22Rv1 (cell line): ENCODE data around the gene BRI3.

ENCODE experiments used
- ZFX ChIP-seq: fragments of 450-650 bp; IDR thresholded peaks from 2 replicates; pipeline ENCODE4 v1.6.1; 2017; ENCODE audit warnings: antibody characterized with exemption, borderline replicate concordance
- TF ChIP-seq, protein P1 (sequence below): fragments of 450-650 bp; IDR thresholded peaks from 2 replicates; pipeline ENCODE4 v1.5.1; 2017; ENCODE audit warnings: mild to moderate bottlenecking

DNA sequence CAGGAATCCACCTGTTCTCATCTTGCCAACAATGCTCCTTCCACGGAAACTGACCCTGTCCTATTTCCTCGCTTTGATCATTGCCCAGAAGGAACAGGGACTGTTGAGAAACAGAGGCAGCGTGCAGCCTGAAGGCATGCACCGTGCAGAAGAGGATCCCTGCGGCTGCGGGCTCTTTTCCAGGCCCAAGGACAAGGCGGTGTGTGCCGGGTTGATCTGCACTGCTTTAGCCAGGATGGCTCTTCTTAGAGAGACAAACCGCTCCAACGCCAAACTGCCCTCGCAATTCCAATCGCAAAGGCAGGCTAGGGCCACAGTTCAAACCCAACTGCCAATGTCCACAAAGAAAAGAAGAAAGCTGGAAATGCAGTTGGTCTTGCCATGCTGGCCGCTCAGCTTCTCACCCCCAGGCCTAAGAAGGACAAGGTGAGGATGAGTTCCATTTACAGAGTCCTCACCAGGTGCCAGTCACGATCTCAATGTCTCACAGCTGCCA, 26.5 kb downstream of the BRI3 start:
- TF ChIP-seq, protein P1, sequence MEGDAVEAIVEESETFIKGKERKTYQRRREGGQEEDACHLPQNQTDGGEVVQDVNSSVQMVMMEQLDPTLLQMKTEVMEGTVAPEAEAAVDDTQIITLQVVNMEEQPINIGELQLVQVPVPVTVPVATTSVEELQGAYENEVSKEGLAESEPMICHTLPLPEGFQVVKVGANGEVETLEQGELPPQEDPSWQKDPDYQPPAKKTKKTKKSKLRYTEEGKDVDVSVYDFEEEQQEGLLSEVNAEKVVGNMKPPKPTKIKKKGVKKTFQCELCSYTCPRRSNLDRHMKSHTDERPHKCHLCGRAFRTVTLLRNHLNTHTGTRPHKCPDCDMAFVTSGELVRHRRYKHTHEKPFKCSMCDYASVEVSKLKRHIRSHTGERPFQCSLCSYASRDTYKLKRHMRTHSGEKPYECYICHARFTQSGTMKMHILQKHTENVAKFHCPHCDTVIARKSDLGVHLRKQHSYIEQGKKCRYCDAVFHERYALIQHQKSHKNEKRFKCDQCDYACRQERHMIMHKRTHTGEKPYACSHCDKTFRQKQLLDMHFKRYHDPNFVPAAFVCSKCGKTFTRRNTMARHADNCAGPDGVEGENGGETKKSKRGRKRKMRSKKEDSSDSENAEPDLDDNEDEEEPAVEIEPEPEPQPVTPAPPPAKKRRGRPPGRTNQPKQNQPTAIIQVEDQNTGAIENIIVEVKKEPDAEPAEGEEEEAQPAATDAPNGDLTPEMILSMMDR: no peak
- no peak for TF ChIP-seq ZFX
